GM19193 (cell line): ENCODE results near the gene MTUS2.

Experiments used
- POLR2A ChIP-seq: IDR thresholded peaks from 4 replicates; pipeline ENCODE4 v1.6.1; 2011; ENCODE audit not compliant: insufficient read depth, insufficient read length; ENCODE audit errors: extremely low read depth

Gene MTUS2

GRCh38 chr13:29304148-29304547 is 484.0 kb downstream of the MTUS2 start:
- no peak for TF ChIP-seq POLR2A

- TF ChIP-seq POLR2A, result no peak
Observed at GRCh38 chr13:29310806-29311205, 490.7 kb downstream of the MTUS2 start.

GRCh38 chr13:29315847-29316246 is 495.7 kb downstream of the MTUS2 start:
- TF ChIP-seq POLR2A, result no peak

- no peak for TF ChIP-seq POLR2A
Observed at GRCh38 chr13:29317828-29318227, 497.7 kb downstream of the MTUS2 start.

GRCh38 chr13:29318741-29319140 is 498.6 kb downstream of the MTUS2 start:
- no peak for TF ChIP-seq POLR2A

- TF ChIP-seq POLR2A, result no peak
Observed at GRCh38 chr13:29319451-29319850, 499.3 kb downstream of the MTUS2 start.

GRCh38 chr13:29323954-29324353 is 503.8 kb downstream of the MTUS2 start:
- TF ChIP-seq POLR2A, result no peak

- no peak for TF ChIP-seq POLR2A
Observed at GRCh38 chr13:29324601-29325000, 504.5 kb downstream of the MTUS2 start.

- TF ChIP-seq POLR2A, result no peak
Observed at GRCh38 chr13:29328501-29328900, 508.4 kb downstream of the MTUS2 start.

GRCh38 chr13:29336356-29336755 is 516.2 kb downstream of the MTUS2 start:
- no peak for TF ChIP-seq POLR2A

GRCh38 chr13:29339386-29340272 is 519.5 kb downstream of the MTUS2 start:
- TF ChIP-seq POLR2A, result no peak

GRCh38 chr13:29355029-29355428 is 534.9 kb downstream of the MTUS2 start:
- TF ChIP-seq POLR2A, result no peak

- no peak for TF ChIP-seq POLR2A
Observed at GRCh38 chr13:29359181-29359580, 539.0 kb downstream of the MTUS2 start.

GRCh38 chr13:29361716-29362115 is 541.6 kb downstream of the MTUS2 start:
- TF ChIP-seq POLR2A, result no peak

- no peak for TF ChIP-seq POLR2A
Observed at GRCh38 chr13:29362849-29363604, 542.9 kb downstream of the MTUS2 start.
